Stimulated activated CD8-positive, alpha-beta memory T cell treated with anti-CD3 and anti-CD28 coated beads, Interleukin-15, amount 100 ng/mL, for 4 hours (primary cell): Measurements from ENCODE around the gene DOCK1.
"Not testable (repeated sequence)": the region's sequence is repeated elsewhere in the genome, so short reads cannot be mapped to it uniquely, and the experiment has no call there.

Experiments
- DNase-seq, 2 donors: peaks; one replicate each; pipeline ENCODE4 v3.0.0-alpha.2; 2020; ENCODE audit warnings: low read depth in 2 of 2

Gene DOCK1

GRCh38 chr10:127272076-127272475, 366.8 kb downstream of the DOCK1 start:
- no peak for DNase-seq

- DNase-seq, result no peak
Measured at GRCh38 chr10:127275272-127275671, 370.0 kb downstream of the DOCK1 start.

GRCh38 chr10:127275793-127276450, 370.7 kb downstream of the DOCK1 start:
- DNase-seq, result no peak

GRCh38 chr10:127276794-127277462, 371.7 kb downstream of the DOCK1 start:
- DNase-seq, result no peak

GRCh38 chr10:127278001-127278400, 372.8 kb downstream of the DOCK1 start:
- DNase-seq, result no peak

GRCh38 chr10:127279334-127279774, 374.1 kb downstream of the DOCK1 start:
- no peak for DNase-seq

GRCh38 chr10:127280446-127280845, 375.2 kb downstream of the DOCK1 start:
- DNase-seq, result no peak

- DNase-seq, result no peak
Measured at GRCh38 chr10:127283017-127283416, 377.8 kb downstream of the DOCK1 start.

GRCh38 chr10:127283576-127283975, 378.3 kb downstream of the DOCK1 start:
- DNase-seq, result no peak

GRCh38 chr10:127290850-127291249, 385.6 kb downstream of the DOCK1 start:
- DNase-seq, result no peak

GRCh38 chr10:127291329-127291728, 386.1 kb downstream of the DOCK1 start:
- no peak for DNase-seq

- DNase-seq, result no peak
Measured at GRCh38 chr10:127292888-127293287, 387.7 kb downstream of the DOCK1 start.

- DNase-seq, result peak; percentile 9 to 10
Measured at GRCh38 chr10:127293640-127294039, 388.4 kb downstream of the DOCK1 start.

GRCh38 chr10:127296696-127297095, 391.5 kb downstream of the DOCK1 start:
- DNase-seq, result no peak

GRCh38 chr10:127298381-127298780, 393.2 kb downstream of the DOCK1 start:
- DNase-seq, result no peak

GRCh38 chr10:127299192-127299591, 394.0 kb downstream of the DOCK1 start:
- DNase-seq, result not testable (repeated sequence)

- no peak for DNase-seq
Measured at GRCh38 chr10:127299956-127300689, 394.9 kb downstream of the DOCK1 start.

GRCh38 chr10:127300868-127301321, 395.7 kb downstream of the DOCK1 start:
- no peak for DNase-seq

GRCh38 chr10:127302343-127302742, 397.1 kb downstream of the DOCK1 start:
- DNase-seq, result no peak

GRCh38 chr10:127303105-127303504, 397.9 kb downstream of the DOCK1 start:
- no peak for DNase-seq

GRCh38 chr10:127303746-127304145, 398.5 kb downstream of the DOCK1 start:
- DNase-seq, result no peak

- DNase-seq, result no peak
Measured at GRCh38 chr10:127306479-127306878, 401.3 kb downstream of the DOCK1 start.

GRCh38 chr10:127307338-127307737, 402.1 kb downstream of the DOCK1 start:
- DNase-seq, result no peak
